ENCODE results near the gene FGF2.
"Not testable (repeated sequence)": the region's sequence is repeated elsewhere in the genome, so short reads cannot be mapped to it uniquely, and the experiment has no call there.

The FGF2 gene

GRCh38 chr4:122928930-122929329, 102.3 kb downstream of the FGF2 start:
- DNase-seq (ENCODE audit: low spot score): peak; percentile 47

GRCh38 chr4:122930862-122931261, 104.2 kb downstream of the FGF2 start:
- DNase-seq (ENCODE audit: low spot score): peak; percentile 31

GRCh38 chr4:122932763-122933162, 106.1 kb downstream of the FGF2 start:
- DNase-seq (ENCODE audit: low spot score): no peak

GRCh38 chr4:122945136-122945535, 118.5 kb downstream of the FGF2 start:
- DNase-seq (ENCODE audit: low spot score): not testable (repeated sequence)

GRCh38 chr4:122946142-122946541, 119.5 kb downstream of the FGF2 start:
- no peak for DNase-seq (ENCODE audit: low spot score)
